Thoracic aorta (tissue), 2 donors: ENCODE results near the gene ANTXR1. TPM values are rescaled to one million over a fixed set of nuclear protein-coding genes. Genes with fewer than 3 reads are reported as not detected.

ENCODE experiments used
- ATAC-seq: fragments of 150-250 bp; one replicate; pipeline ENCODE4 v1.8.0; 2017; ENCODE audit warnings: low read depth; ENCODE audit not compliant: insufficient number of reproducible peaks, low FRiP score
- DNase-seq: peaks from one replicate; pipeline ENCODE4 v3.0.0-alpha.2; 2020; ENCODE audit warnings: low spot score
- H3K27ac ChIP-seq, 2 donors: fragments of 200-600 bp; sonication (generic); 1 replicate in 1 of 2; 2 replicates in 1 of 2; pipeline ENCODE4 v1.5.1; 2016; ENCODE audit warnings: mild to moderate bottlenecking in 2 of 2, moderate library complexity in 2 of 2
- H3K27me3 ChIP-seq: fragments of 200-600 bp; sonication (generic); replicated peaks from 2 replicates; pipeline ENCODE4 v1.6.0; 2016; ENCODE audit warnings: mild to moderate bottlenecking; ENCODE audit not compliant: insufficient read depth
- H3K36me3 ChIP-seq: fragments of 200-600 bp; sonication (generic); one replicate; pipeline ENCODE4 v1.5.1; 2016
- H3K4me1 ChIP-seq, 2 donors: fragments of 200-600 bp; sonication (generic); 1 replicate in 1 of 2; 2 replicates in 1 of 2; pipeline versions ENCODE4 v1.5.1 to v1.6.0; 2016; ENCODE audit warnings: low read depth in 2 of 2, mild to moderate bottlenecking in 1 of 2; ENCODE audit not compliant: control insufficient read depth in 1 of 2
- H3K4me3 ChIP-seq: fragments of 200-600 bp; sonication (generic); 2 replicates; pipeline ENCODE4 v1.5.1; 2016; ENCODE audit warnings: mild to moderate bottlenecking
- H3K9me3 ChIP-seq: fragments of 200-600 bp; sonication (generic); 2 replicates; pipeline ENCODE4 v1.5.1; 2016
- total RNA-seq, 2 donors: library from RNA; depleted of rRNA; stranded (reverse); fragments of >200 nt; gene quantifications; one replicate each; pipeline versions ENCODE4 v1.1.0 to v1.2.3, GENCODE V29; 2016
- TF ChIP-seq, protein P1 (sequence below): fragments of 200-600 bp; sonication (generic); IDR thresholded peaks from one replicate; pipeline ENCODE4 v1.5.1; 2019; ENCODE audit warnings: antibody characterized with exemption

The ANTXR1 gene
- total RNA-seq, 2 donors from 2014 or later, result 253 to 313 TPM

DNA sequence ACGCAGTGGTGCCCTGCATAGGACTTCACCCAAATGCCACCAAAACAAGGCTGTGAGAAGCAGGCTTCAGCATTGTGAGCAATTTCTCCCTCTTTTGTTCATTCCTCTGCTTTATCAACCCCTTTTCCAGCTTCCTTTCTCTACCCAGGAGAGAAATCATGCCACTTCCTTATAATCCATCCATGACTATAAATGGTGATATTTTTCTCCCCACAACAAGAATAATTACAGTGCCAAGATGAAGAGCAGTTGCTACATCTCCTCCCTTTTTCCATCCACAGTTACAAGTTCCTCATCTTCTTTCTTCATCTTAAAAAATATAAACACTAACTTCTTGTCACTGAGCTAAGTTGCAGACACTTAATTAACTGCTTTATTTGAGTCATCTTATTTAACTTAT is 167.2 kb downstream of the ANTXR1 start:
- H3K4me1 ChIP-seq, result peaks cover 28 to 73% of the 10 kb centered on the region in 2 donors
- no peaks in the 10 kb centered on the region for H3K9me3 ChIP-seq
- DNase-seq (no peak), ATAC-seq (no peak)
- peaks cover 4% of the 10 kb centered on the region for H3K36me3 ChIP-seq
- H3K27ac ChIP-seq, result peak overlapping the region; percentile 55 to 97
- H3K4me3 ChIP-seq, result no peak overlapping the region
- no peaks in the 10 kb centered on the region for H3K27me3 ChIP-seq
- TF ChIP-seq, protein P1, sequence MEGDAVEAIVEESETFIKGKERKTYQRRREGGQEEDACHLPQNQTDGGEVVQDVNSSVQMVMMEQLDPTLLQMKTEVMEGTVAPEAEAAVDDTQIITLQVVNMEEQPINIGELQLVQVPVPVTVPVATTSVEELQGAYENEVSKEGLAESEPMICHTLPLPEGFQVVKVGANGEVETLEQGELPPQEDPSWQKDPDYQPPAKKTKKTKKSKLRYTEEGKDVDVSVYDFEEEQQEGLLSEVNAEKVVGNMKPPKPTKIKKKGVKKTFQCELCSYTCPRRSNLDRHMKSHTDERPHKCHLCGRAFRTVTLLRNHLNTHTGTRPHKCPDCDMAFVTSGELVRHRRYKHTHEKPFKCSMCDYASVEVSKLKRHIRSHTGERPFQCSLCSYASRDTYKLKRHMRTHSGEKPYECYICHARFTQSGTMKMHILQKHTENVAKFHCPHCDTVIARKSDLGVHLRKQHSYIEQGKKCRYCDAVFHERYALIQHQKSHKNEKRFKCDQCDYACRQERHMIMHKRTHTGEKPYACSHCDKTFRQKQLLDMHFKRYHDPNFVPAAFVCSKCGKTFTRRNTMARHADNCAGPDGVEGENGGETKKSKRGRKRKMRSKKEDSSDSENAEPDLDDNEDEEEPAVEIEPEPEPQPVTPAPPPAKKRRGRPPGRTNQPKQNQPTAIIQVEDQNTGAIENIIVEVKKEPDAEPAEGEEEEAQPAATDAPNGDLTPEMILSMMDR, result no peak

DNA sequence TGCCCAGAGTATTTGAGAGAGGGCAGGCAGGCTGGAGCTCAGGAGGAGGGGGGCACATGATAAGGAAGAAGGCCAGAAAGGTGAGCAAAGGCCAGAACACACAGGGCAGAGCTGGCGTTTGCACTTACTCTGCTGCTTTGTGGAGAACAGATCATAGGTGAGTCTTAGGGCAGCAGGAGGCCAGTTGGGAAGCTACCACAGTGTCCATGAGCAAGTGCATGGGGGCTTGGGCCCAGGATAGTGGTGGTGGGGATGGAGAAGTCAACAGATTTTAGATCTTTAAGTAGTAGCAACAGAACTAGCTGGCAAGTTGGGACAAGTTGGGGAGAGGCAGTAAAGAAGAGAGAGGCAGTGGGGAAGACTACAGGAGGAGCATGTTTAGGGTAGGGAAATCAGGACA is 168.0 kb downstream of the ANTXR1 start:
- TF ChIP-seq, protein P1, result no peak
- ATAC-seq (no peak), DNase-seq (no peak)
- Histone ChIP-seq H3K27ac (peak overlapping the region; percentile 59 to 97), H3K4me1 (peaks cover 28 to 66% of the 10 kb centered on the region in 2 donors), H3K27me3 (no peaks in the 10 kb centered on the region), H3K36me3 (peaks cover 4% of the 10 kb centered on the region), H3K9me3 (no peaks in the 10 kb centered on the region), H3K4me3 (no peak overlapping the region)

DNA sequence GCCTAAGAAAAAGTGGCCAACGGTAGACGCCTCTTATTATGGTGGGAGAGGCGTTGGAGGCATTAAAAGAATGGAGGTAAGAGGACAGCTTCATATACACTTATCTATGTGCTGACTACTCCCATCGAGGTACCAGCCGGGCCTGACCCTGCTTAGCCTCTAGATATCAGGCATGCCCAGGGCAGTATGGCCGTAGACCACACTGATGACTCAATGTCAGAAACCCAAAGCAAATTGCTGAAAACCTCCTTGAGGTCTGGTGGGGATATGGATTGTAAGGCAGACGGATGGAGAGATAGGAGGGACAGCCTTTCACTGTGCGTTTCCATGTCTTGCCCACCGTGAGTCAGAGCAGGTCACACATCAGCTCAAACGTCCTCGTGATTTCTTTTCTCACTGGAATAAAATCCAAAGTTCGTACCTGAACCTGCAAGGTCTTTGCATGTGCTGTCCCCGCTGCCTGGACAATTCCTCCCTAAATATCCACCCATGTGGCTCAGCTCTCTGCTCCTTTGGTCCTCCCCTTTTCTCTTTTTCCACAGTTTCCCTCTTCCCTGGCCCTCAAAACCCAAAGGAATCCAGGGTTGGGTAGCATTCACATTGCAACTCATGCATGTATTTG is 168.9 kb downstream of the ANTXR1 start:
- no peak for DNase-seq
- TF ChIP-seq, protein P1, result no peak
- H3K4me3 ChIP-seq, result no peak overlapping the region
- peak overlapping the region in 1 of 2 donors; percentile 30 for H3K27ac ChIP-seq
- H3K36me3 ChIP-seq, result peaks cover 4% of the 10 kb centered on the region
- no peaks in the 10 kb centered on the region for H3K27me3 ChIP-seq
- H3K4me1 ChIP-seq, result peaks cover 19 to 56% of the 10 kb centered on the region in 2 donors
- ATAC-seq, result no peak
- no peaks in the 10 kb centered on the region for H3K9me3 ChIP-seq

DNA sequence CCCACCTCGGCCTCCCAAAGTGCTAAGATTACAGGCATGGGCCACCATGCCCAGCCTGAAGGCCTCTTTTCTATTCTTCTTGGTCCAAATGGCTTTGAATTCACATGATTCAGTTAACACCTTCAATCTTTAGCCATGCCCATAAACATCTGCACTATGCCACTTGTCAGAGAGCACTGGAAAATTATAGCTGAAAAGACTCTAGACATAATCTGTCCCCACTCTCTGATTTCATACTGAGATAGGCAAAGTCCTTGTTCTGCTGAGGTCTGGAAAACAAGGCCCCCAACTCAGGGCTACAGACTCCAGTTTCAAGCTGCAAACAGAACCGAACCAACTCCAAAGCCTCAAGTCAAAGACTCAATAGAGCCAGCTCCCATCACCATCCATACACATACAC is 170.7 kb downstream of the ANTXR1 start:
- Histone ChIP-seq H3K9me3 (no peaks in the 10 kb centered on the region), H3K27me3 (no peaks in the 10 kb centered on the region), H3K27ac (peak overlapping the region; percentile 0 to 51), H3K36me3 (peaks cover 4% of the 10 kb centered on the region), H3K4me1 (peaks cover 15 to 52% of the 10 kb centered on the region in 2 donors), H3K4me3 (no peak overlapping the region)
- ATAC-seq, result no peak
- DNase-seq, result no peak
- TF ChIP-seq, protein P1, result no peak

DNA sequence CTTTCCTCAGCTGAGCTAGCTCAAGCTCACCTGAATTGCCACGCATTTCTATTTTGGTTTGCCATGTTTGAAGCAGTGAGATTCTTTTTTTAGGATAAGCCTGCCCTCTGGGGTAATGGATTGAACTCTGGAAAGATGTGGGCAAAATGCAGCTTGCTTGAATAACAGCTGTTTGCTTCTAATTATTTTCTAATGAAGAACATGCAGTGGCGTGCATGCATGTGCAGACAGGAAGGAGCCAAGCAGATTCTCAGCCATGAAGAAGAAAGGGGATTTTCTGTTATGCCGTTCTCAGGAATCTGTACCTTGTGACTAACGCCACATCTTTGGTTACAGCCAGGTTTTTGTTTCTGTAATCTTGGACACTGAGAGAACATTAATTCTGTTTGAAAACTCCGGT is 171.2 kb downstream of the ANTXR1 start:
- H3K36me3 ChIP-seq, result peaks cover 4% of the 10 kb centered on the region
- no peaks in the 10 kb centered on the region for H3K27me3 ChIP-seq
- TF ChIP-seq, protein P1, result no peak
- ATAC-seq, result no peak
- no peak for DNase-seq
- peaks cover 15 to 53% of the 10 kb centered on the region in 2 donors for H3K4me1 ChIP-seq
- no peaks in the 10 kb centered on the region for H3K9me3 ChIP-seq
- H3K4me3 ChIP-seq, result no peak overlapping the region
- peak overlapping the region; percentile 0 to 51 for H3K27ac ChIP-seq
